ENCODE data around the gene ADIRF. TPM values are rescaled to one million over a fixed set of nuclear protein-coding genes. Genes with fewer than 3 reads are reported as not detected.
"Not testable (repeated sequence)": the region's sequence is repeated elsewhere in the genome, so short reads cannot be mapped to it uniquely, and the experiment has no call there.

ADIRF gene
- polyA plus RNA-seq, 1 donor from 2014 or later = not detected

- Histone ChIP-seq H3K4me2 (ENCODE audit: low read length) (no peak overlapping the region), H3K36me3 (ENCODE audit: insufficient read depth, low read length) (no peaks in the 10 kb centered on the region), H3K9me2 (ENCODE audit: insufficient read depth, low read length) (no peaks in the 10 kb centered on the region), H2AFZ (ENCODE audit: low read depth, low read length) (no peak overlapping the region), H3K27me3 (ENCODE audit: insufficient read depth, low read depth, low read length) (no peaks in the 10 kb centered on the region), H3F3A (ENCODE audit: insufficient read depth, low read length, poor library complexity, severe bottlenecking) (no peaks in the 10 kb centered on the region), H3K79me2 (replicated peaks; ENCODE audit: insufficient read depth, low read length) (no peaks in the 10 kb centered on the region), H3K9ac (ENCODE audit: low read length) (no peak overlapping the region), H4K20me1 (ENCODE audit: insufficient read depth) (no peaks in the 10 kb centered on the region), H3K4me3 (ENCODE audit: low read length) (no peak overlapping the region), H3K27ac (ENCODE audit: low read length) (no peak overlapping the region), H3K9me3 (ENCODE audit: low read length) (no peaks in the 10 kb centered on the region)
- TF ChIP-seq RAD21 (conservative IDR thresholded peaks at IDR 0.05) (no peak), REST (IDR thresholded peaks at IDR 0.05; ENCODE audit: borderline replicate concordance) (no peak)
Observed at GRCh38 chr10:86937502-86938154, 30.7 kb upstream of the ADIRF start.

GRCh38 chr10:86938260-86938659 is 30.0 kb upstream of the ADIRF start:
- Histone ChIP-seq H3K9ac (ENCODE audit: low read length) (no peak overlapping the region), H3K79me2 (replicated peaks; ENCODE audit: insufficient read depth, low read length) (no peaks in the 10 kb centered on the region), H3K27ac (ENCODE audit: low read length) (no peak overlapping the region), H4K20me1 (ENCODE audit: insufficient read depth) (no peaks in the 10 kb centered on the region), H3K9me2 (ENCODE audit: insufficient read depth, low read length) (no peaks in the 10 kb centered on the region), H3K27me3 (ENCODE audit: insufficient read depth, low read depth, low read length) (no peaks in the 10 kb centered on the region), H2AFZ (ENCODE audit: low read depth, low read length) (no peak overlapping the region), H3K9me3 (ENCODE audit: low read length) (no peaks in the 10 kb centered on the region), H3K4me2 (ENCODE audit: low read length) (no peak overlapping the region), H3K4me3 (ENCODE audit: low read length) (no peak overlapping the region), H3K36me3 (ENCODE audit: insufficient read depth, low read length) (no peaks in the 10 kb centered on the region), H3F3A (ENCODE audit: insufficient read depth, low read length, poor library complexity, severe bottlenecking) (no peaks in the 10 kb centered on the region)
- TF ChIP-seq EZH2 (IDR thresholded peaks at IDR 0.05; ENCODE audit: borderline replicate concordance, insufficient read depth, low read length, poor library complexity, severe bottlenecking) = no peak
- TF ChIP-seq TAF1 (IDR thresholded peaks at IDR 0.05; ENCODE audit: low read depth) = no peak
- TF ChIP-seq RAD21 (conservative IDR thresholded peaks at IDR 0.05) = no peak
- TF ChIP-seq SMC3 (conservative IDR thresholded peaks at IDR 0.05; ENCODE audit: poor library complexity) = no peak
- TF ChIP-seq MXI1 (conservative IDR thresholded peaks at IDR 0.05; ENCODE audit: poor library complexity, severe bottlenecking) = no peak
- TF ChIP-seq POLR2AphosphoS5 (IDR thresholded peaks at IDR 0.05) = no peak

GRCh38 chr10:86940076-86940475 is 28.2 kb upstream of the ADIRF start:
- not testable (repeated sequence) for H3K9me2 ChIP-seq (ENCODE audit: insufficient read depth, low read length); H3K9me3 ChIP-seq (ENCODE audit: low read length); H3K36me3 ChIP-seq (ENCODE audit: insufficient read depth, low read length); H2AFZ ChIP-seq (ENCODE audit: low read depth, low read length); H3F3A ChIP-seq (ENCODE audit: insufficient read depth, low read length, poor library complexity, severe bottlenecking); H3K27me3 ChIP-seq (ENCODE audit: insufficient read depth, low read depth, low read length); H3K27ac ChIP-seq (ENCODE audit: low read length); H4K20me1 ChIP-seq (ENCODE audit: insufficient read depth); H3K79me2 ChIP-seq (replicated peaks; ENCODE audit: insufficient read depth, low read length); H3K4me3 ChIP-seq (ENCODE audit: low read length); H3K4me2 ChIP-seq (ENCODE audit: low read length); H3K9ac ChIP-seq (ENCODE audit: low read length)
